HEK293 (cell line): Measurements from ENCODE around the gene PIK3R1.
A peak's percentile ranks its signal among the peaks of the same experiment; 100 is the strongest.

Experiments used
- CTCF ChIA-PET: fragments of 350-600 bp; formaldehyde crosslinking; extraction: SDS; loops from one replicate; lab custom pipeline; 2021; ENCODE audit warnings: antibody characterized with exemption; lab: Yijun Ruan, JAX
- POLR2A ChIA-PET: fragments of 300-600 bp; formaldehyde crosslinking; extraction: SDS; loops from one replicate; lab custom pipeline; 2020; ENCODE audit warnings: antibody characterized with exemption, inconsistent platforms; lab: Yijun Ruan, JAX
- H3K27ac ChIP-seq: fragments of 200-500 bp; sonication (Bioruptor generic); 2 replicates; pipeline ENCODE4 v1.5.1; 2014; ENCODE audit warnings: low read depth, low read length, control low read depth, inconsistent platforms; ENCODE audit errors: extremely low read depth
- H3K36me3 ChIP-seq, 2 experiments: fragments of 200-500 bp in 1 of 2; sonication (Bioruptor generic) in 1 of 2; 1 replicate in 1 of 2; 2 replicates in 1 of 2; pipeline ENCODE4 v1.5.1; 2014 to 2017; ENCODE audit warnings: inconsistent platforms in 2 of 2, low read length in 2 of 2; ENCODE audit not compliant: control insufficient read depth in 2 of 2, insufficient read depth in 1 of 2
- H3K4me1 ChIP-seq: fragments of 200-500 bp; sonication (Bioruptor generic); 2 replicates; pipeline ENCODE4 v1.5.1; 2014; ENCODE audit warnings: mild to moderate bottlenecking, low read length, inconsistent platforms; ENCODE audit not compliant: control insufficient read depth, insufficient read depth
- H3K4me3 ChIP-seq: 2 replicates; pipeline ENCODE4 v1.5.1; 2011; ENCODE audit warnings: low read depth, mild to moderate bottlenecking, control low read depth, low read length, moderate library complexity
- H3K9me3 ChIP-seq: fragments of 200-500 bp; sonication (Bioruptor generic); 2 replicates; pipeline ENCODE4 v1.5.1; 2014; ENCODE audit warnings: low read depth, low read length, inconsistent platforms; ENCODE audit not compliant: control insufficient read depth, insufficient read depth
- HOXC10 ChIP-seq: sonication (generic); formaldehyde crosslinking; IDR thresholded peaks from 2 replicates; pipeline ENCODE4 v1.8.1; 2023; ENCODE audit warnings: mild to moderate bottlenecking, missing genetic modification reagents
- SP2 ChIP-seq: fragments of 450-650 bp; formaldehyde crosslinking; IDR thresholded peaks from 2 replicates; pipeline ENCODE4 v1.5.1; 2016; ENCODE audit warnings: missing biosample characterization, missing genetic modification characterization
- ZBTB1 ChIP-seq: fragments of 450-650 bp; formaldehyde crosslinking; IDR thresholded peaks from 2 replicates; pipeline ENCODE4 v1.5.1; 2016; ENCODE audit warnings: missing biosample characterization, missing genetic modification characterization
- ZBTB20 ChIP-seq: fragments of 450-650 bp; formaldehyde crosslinking; IDR thresholded peaks from 2 replicates; pipeline ENCODE4 v1.5.1; 2016; ENCODE audit warnings: missing biosample characterization, missing genetic modification characterization
- ZBTB8A ChIP-seq: fragments of 450-650 bp; formaldehyde crosslinking; IDR thresholded peaks from 2 replicates; pipeline ENCODE4 v1.5.1; 2016; ENCODE audit warnings: missing biosample characterization, missing genetic modification characterization
- ZNF211 ChIP-seq: fragments of 450-650 bp; formaldehyde crosslinking; IDR thresholded peaks from 2 replicates; pipeline ENCODE4 v1.5.1; 2016; ENCODE audit warnings: low read depth, missing biosample characterization, missing genetic modification characterization
- ZNF423 ChIP-seq: fragments of 450-650 bp; formaldehyde crosslinking; IDR thresholded peaks from 2 replicates; pipeline ENCODE4 v1.5.1; 2016; ENCODE audit warnings: missing biosample characterization, missing genetic modification characterization
- ZNF555 ChIP-seq: fragments of 450-650 bp; formaldehyde crosslinking; conservative IDR thresholded peaks from 2 replicates; pipeline ENCODE4 v1.5.1; 2017; ENCODE audit warnings: missing biosample characterization, mild to moderate bottlenecking, missing genetic modification characterization, inconsistent platforms
- ZNF654 ChIP-seq: fragments of 450-650 bp; formaldehyde crosslinking; IDR thresholded peaks from 2 replicates; pipeline ENCODE4 v1.5.1; 2016; ENCODE audit warnings: low read depth, missing biosample characterization, missing genetic modification characterization
- ZNF777 ChIP-seq: fragments of 450-650 bp; formaldehyde crosslinking; IDR thresholded peaks from 2 replicates; pipeline ENCODE4 v1.5.1; 2017; ENCODE audit warnings: missing biosample characterization, missing genetic modification characterization, borderline replicate concordance
- ZNF830 ChIP-seq: fragments of 450-650 bp; IDR thresholded peaks from 2 replicates; pipeline ENCODE4 v1.5.0; 2018; ENCODE audit warnings: missing biosample characterization, missing genetic modification characterization, low read depth, mild to moderate bottlenecking, moderate library complexity
- TF ChIP-seq, protein P1 (sequence below): fragments of 450-650 bp; formaldehyde crosslinking; IDR thresholded peaks from 2 replicates; pipeline ENCODE4 v1.5.1; 2016; ENCODE audit warnings: missing biosample characterization, missing genetic modification characterization
- TF ChIP-seq, protein P2 (sequence below): fragments of 450-650 bp; formaldehyde crosslinking; optimal IDR thresholded peaks from 2 replicates; pipeline ENCODE3; 2016; ENCODE audit warnings: missing biosample characterization, mild to moderate bottlenecking, missing genetic modification characterization
- TF ChIP-seq, protein P3 (sequence below): fragments of 450-650 bp; IDR thresholded peaks from 2 replicates; pipeline ENCODE4 v1.5.1; 2018; ENCODE audit warnings: missing biosample characterization, mild to moderate bottlenecking, missing genetic modification characterization

Gene PIK3R1

DNA sequence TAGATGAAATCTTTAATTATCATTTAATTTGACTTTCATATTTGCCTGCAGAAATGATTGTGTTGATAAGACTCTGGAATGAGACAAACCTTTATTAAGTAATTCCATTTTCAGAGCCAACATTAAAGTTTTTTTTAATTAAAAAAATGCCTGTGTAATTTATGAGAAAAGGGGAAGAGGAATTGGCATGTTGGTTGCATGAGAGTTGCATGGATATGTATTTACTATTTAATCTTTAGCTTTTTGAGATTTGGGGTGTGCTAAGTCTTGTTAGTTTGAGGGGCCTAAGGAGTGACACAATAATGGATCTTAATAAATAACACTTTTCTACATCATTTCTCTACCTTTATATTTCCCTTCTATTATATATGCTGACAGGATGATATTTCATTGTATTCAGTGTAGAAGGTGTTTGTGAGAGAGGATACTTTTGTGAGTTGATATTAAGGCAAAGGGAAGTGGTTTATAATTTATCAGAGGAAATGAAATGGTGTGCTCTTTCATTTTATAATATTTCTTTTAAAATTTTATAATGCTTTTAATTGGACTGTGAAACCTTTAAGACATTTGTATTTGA is 54.9 kb downstream of the PIK3R1 start (continued):
- TF ChIP-seq ZNF423 (no peak), HOXC10 (no peak)
- TF ChIP-seq, protein P1, sequence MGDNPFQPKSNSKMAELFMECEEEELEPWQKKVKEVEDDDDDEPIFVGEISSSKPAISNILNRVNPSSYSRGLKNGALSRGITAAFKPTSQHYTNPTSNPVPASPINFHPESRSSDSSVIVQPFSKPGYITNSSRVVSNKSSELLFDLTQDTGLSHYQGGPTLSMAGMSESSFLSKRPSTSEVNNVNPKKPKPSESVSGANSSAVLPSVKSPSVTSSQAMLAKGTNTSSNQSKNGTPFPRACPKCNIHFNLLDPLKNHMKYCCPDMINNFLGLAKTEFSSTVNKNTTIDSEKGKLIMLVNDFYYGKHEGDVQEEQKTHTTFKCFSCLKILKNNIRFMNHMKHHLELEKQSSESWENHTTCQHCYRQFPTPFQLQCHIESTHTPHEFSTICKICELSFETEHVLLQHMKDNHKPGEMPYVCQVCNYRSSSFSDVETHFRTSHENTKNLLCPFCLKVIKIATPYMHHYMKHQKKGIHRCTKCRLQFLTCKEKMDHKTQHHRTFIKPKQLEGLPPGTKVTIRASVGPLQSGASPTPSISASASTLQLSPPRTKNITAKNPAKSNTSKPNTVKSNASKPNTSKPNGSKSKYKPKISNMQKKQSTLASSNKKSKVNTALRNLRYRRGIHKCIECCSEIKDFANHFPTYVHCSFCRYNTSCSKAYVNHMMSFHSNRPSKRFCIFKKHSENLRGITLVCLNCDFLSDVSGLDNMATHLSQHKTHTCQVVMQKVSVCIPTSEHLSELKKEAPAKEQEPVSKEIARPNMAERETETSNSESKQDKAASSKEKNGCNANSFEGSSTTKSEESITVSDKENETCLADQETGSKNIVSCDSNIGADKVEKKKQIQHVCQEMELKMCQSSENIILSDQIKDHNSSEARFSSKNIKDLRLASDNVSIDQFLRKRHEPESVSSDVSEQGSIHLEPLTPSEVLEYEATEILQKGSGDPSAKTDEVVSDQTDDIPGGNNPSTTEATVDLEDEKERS (tag by site-specific recombination) = no peak
- TF ChIP-seq, all 188 proteins: peak for 0

DNA sequence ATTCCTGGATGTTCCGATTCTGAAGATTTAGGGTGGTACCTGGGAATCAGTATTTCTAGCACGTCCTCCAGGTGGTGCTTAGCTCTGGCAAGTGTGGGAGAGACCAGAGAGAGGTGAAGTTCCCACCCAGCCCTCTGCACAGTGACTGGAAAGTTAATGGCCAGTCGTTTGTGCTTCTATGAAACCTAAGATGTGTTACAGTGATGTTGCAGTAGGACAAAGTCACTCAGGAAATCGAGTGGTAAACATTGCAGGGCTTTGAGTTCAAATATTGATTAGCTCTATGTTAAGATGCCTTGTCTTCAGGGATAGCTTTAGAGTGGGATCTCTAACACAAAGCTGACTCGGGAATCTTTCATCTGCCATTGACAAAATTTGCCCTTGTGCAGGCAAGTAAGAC is 55.6 kb downstream of the PIK3R1 start:
- TF ChIP-seq ZNF555 (tag by site-specific recombination) (no peak), ZBTB20 (tag by site-specific recombination) (0 out of 2 replicates have a peak, but pooled peaks have one; percentile 31), ZBTB1 (tag by site-specific recombination) (no peak)
- Histone ChIP-seq H3K36me3 (peaks cover 0 to 16% of the 10 kb centered on the region in 2 experiments; a peak in 1 of 3 replicates), H3K27ac (no peak overlapping the region), H3K4me3 (no peak overlapping the region), H3K9me3 (no peaks in the 10 kb centered on the region), H3K4me1 (peaks cover 16% of the 10 kb centered on the region)
- ChIA-PET POLR2A (interaction anchor here (0.6 kb wide), 1 partner anchor 367 kb away, joined by 3 read pairs; no protein-coding TSS in a partner anchor), CTCF (interaction anchor here (0.6 to 2.2 kb wide), 6 partner anchors 13 to 1025 kb away, joined by 3 to 11 read pairs (median 6); no protein-coding TSS in a partner anchor)

DNA sequence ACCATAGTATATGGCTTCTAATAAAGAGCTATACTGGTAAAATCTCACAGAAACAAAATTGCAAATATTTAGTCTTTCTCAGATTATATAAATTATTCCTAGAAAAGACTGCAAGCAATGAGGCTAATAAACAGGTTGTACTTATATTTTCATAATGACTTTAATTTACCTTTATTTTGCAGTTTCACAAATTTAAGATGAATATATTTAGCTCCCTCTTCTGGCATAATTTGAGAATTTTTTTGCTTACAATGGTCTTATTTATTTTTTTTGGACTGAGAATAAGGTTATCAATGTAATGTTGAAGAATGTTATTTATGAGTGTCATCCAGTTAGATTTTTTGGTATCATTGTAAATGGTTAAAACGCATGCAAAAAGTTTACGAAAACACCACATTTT is 56.7 kb downstream of the PIK3R1 start:
- H3K4me3 ChIP-seq = no peak overlapping the region
- H3K36me3 ChIP-seq = peaks cover 0 to 26% of the 10 kb centered on the region in 2 experiments; a peak in 1 of 3 replicates
- peaks cover 4% of the 10 kb centered on the region for H3K4me1 ChIP-seq
- H3K9me3 ChIP-seq = no peaks in the 10 kb centered on the region
- TF ChIP-seq, protein P2, sequence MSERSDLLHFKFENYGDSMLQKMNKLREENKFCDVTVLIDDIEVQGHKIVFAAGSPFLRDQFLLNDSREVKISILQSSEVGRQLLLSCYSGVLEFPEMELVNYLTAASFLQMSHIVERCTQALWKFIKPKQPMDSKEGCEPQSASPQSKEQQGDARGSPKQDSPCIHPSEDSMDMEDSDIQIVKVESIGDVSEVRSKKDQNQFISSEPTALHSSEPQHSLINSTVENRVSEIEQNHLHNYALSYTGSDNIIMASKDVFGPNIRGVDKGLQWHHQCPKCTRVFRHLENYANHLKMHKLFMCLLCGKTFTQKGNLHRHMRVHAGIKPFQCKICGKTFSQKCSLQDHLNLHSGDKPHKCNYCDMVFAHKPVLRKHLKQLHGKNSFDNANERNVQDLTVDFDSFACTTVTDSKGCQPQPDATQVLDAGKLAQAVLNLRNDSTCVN (tag by site-specific recombination) = no peak
- TF ChIP-seq ZNF777 (tag by site-specific recombination) (no peak), SP2 (tag by site-specific recombination) (no peak), ZNF211 (tag by site-specific recombination) (no peak), ZNF654 (tag by site-specific recombination) (peak; percentile 50), ZBTB8A (tag by site-specific recombination) (no peak), ZNF830 (tag by site-specific recombination) (no peak)
- TF ChIP-seq, protein P3, sequence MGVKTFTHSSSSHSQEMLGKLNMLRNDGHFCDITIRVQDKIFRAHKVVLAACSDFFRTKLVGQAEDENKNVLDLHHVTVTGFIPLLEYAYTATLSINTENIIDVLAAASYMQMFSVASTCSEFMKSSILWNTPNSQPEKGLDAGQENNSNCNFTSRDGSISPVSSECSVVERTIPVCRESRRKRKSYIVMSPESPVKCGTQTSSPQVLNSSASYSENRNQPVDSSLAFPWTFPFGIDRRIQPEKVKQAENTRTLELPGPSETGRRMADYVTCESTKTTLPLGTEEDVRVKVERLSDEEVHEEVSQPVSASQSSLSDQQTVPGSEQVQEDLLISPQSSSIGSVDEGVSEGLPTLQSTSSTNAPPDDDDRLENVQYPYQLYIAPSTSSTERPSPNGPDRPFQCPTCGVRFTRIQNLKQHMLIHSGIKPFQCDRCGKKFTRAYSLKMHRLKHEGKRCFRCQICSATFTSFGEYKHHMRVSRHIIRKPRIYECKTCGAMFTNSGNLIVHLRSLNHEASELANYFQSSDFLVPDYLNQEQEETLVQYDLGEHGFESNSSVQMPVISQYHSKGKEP (tag by site-specific recombination) = no peak
- ChIA-PET POLR2A (interaction anchor here (1.0 kb wide), 1 partner anchor 57 kb away, joined by 4 read pairs; the partner anchor contains the start of gene PIK3R1), CTCF (interaction anchor here (0.6 to 2.2 kb wide), 12 partner anchors 9 to 1026 kb away, joined by 3 to 11 read pairs (median 4); no protein-coding TSS in a partner anchor)
- no peak overlapping the region for H3K27ac ChIP-seq
